Activated T-cell treated with anti-CD3 and anti-CD28 coated beads, Interleukin-2, amount 50 U/mL, for 4 hours (primary cell): ENCODE data around the gene LAMA5. TPM values are rescaled to one million over a fixed set of nuclear protein-coding genes. Genes with fewer than 3 reads are reported as not detected.
A peak's percentile ranks its signal among the peaks of the same experiment; 100 is the strongest.

Experiments used
- ATAC-seq, 2 donors: fragments of 200-7000 bp; cut with Tn5 transposase; one replicate each; pipeline ENCODE4 v1.10.0; 2021
- DNase-seq: peaks from one replicate; pipeline ENCODE4 v3.0.0-alpha.2; 2020
- H3K27me3 Mint-ChIP-seq: one replicate; pipeline ENCODE4 v1.8.0; 2021; ENCODE audit warnings: low read depth, mixed read lengths
- H3K36me3 Mint-ChIP-seq: one replicate; pipeline ENCODE4 v1.8.0; 2022; ENCODE audit warnings: mixed read lengths; ENCODE audit not compliant: insufficient read depth
- H3K4me1 Mint-ChIP-seq: one replicate; pipeline ENCODE4 v1.8.0; 2021; ENCODE audit warnings: low read depth, mixed read lengths
- H3K4me3 Mint-ChIP-seq: one replicate; pipeline ENCODE4 v1.8.0; 2021; ENCODE audit warnings: mild to moderate bottlenecking, moderate library complexity, mixed read lengths
- H3K9me3 Mint-ChIP-seq: one replicate; pipeline ENCODE4 v1.8.0; 2021; ENCODE audit warnings: mixed read lengths
- total RNA-seq, 3 donors: library from RNA; stranded (reverse); gene quantifications; one replicate each; pipeline ENCODE4 v1.2.1, GENCODE V29; 2021

Gene LAMA5
- total RNA-seq, 3 donors from 2014 or later = 0.82 to 1.0 (median 0.84) TPM

DNA sequence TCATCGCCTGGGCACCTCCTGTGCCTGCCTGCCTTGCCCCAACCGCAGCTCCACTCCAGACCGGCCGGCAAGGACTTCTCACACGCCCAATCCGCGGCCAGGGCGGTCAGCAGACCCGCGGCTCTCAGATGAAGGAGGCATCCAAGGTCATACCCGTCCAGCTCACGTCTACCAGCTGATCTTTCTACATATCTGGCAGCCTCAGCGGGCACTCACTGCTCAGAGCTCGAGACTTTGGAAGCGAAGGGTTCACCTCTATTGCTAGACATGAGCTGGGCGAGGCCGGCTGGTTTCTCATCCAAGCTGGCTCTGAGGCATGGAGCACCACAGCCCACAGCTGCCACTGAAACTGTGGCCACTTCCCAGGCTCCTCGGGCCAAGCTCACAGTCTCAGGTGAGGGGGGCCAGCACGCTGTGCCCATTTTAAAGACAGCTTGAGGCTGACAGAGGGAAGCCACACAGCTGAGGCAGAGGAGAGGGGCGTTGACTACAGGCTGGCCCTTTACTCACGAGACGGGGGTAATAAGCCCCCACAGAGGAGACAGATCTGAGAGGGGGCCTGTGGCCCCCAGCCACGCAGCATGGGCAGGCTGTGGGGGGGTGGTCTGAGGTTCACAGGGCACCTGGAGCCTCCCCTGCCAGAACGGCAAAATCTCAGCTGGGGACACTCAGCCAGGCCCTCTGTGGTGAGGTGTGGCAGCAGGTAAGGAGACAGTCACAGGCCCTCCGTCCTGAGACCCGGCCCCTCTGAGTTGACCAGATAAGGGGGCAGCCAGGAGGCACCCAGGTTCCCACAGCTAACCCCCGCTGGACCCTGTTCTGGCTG lies 2.0 kb downstream of the LAMA5 start:
- ATAC-seq (no peak), DNase-seq (no peak)
- H3K4me1 Mint-ChIP-seq = peaks cover 6% of the 10 kb centered on the region
- H3K36me3 Mint-ChIP-seq = no peaks in the 10 kb centered on the region
- peaks cover 42% of the 10 kb centered on the region for H3K27me3 Mint-ChIP-seq
- H3K4me3 Mint-ChIP-seq = peak overlapping the region; percentile 40
- no peaks in the 10 kb centered on the region for H3K9me3 Mint-ChIP-seq

DNA sequence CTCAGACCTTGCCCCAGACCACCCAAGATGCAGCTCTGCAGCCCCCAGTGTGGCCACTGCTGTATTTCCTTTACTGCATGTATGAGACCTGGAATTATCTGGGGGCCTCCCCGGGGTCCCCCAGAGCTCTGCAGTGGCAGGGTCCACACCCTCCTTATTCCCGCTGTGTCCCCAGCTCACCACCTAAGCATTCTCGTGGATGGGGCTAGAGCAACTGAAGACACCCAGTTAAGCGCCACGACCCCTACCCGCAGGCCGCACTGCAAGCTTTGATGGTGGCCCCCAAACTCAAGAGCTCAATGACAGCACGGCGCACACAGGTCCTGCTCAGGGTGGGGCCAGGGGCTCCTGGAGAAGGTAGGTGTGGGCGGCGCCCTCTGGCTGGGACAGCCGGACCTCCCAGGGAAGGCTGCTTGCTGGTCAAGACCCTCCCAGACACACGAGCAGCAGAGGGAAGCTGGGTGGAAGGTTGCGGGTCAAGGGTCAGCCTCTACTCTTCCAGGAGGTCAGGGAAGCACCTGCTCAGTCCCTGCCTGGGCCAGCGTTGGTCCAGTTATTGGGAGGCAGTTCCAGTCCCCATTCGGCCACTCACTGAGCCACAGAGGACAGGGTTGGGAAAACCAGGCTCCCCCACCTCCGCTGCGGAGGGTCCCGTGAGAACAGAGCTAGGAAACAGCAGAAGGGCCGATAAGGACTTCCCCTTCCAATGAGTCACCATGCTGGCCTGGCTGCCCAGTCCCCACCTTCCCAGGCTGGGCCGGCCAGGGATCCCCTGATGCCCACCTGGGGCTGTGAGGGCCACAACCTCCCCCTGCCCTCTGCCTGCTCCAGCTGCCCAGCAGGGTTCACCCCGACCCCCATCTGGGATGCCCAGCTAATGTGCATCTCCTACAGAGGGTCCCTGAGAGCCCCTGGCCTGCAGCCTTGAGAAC lies 2.9 kb downstream of the LAMA5 start:
- DNase-seq = no peak
- Mint-ChIP-seq H3K36me3 (no peaks in the 10 kb centered on the region), H3K4me1 (peaks cover 6% of the 10 kb centered on the region), H3K9me3 (no peaks in the 10 kb centered on the region), H3K27me3 (peaks cover 37% of the 10 kb centered on the region), H3K4me3 (no peak overlapping the region)
- no peak for ATAC-seq

DNA sequence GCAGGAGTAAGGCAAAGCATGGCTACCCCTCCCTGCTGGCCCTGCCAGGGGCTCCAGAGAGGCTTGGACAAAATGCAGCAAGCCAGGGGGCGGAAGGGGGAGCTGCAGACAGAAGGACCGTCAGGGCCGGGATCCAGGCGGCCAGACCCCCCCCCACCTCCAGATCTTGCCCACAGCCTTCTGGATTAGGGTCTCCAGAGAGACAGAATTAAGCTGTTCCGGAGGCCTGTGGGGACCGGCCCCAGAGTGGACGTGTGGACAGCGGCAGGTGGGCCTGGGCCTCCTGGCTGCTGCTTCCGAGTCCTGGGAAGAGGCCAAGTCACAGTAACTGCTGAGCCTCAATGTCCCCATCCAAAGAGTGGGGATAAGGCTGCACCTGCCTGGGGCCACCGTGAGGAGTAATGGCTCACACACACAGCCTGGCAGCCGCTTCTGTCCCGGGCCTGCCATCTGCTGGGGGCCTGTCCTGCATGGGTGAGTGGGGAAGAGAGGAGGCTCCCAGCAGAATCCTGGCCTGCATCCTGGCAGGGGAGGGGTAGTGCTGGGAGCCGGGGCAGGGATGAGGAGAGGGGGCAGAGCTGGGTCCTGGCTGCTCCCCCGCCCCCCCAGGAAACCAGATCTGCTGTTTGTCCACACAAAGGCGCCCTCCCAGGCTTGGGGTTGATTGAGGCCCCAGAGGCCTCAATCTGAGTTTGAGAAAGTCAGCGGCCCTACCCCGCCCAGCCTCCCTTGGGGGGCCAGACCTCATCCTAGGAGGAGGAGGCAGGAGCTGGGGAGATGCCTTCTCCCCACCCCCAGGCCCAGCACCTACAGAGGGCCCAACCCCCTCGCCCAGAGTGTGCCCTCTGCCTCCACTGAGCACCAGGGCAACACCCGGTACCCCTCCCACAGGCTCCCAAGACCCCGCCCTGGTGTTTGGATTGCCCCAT lies 3.9 kb downstream of the LAMA5 start:
- Mint-ChIP-seq H3K4me3 (no peak overlapping the region), H3K4me1 (peaks cover 4% of the 10 kb centered on the region), H3K9me3 (no peaks in the 10 kb centered on the region), H3K36me3 (no peaks in the 10 kb centered on the region), H3K27me3 (peaks cover 29% of the 10 kb centered on the region)
- ATAC-seq (no peak), DNase-seq (no peak)

DNA sequence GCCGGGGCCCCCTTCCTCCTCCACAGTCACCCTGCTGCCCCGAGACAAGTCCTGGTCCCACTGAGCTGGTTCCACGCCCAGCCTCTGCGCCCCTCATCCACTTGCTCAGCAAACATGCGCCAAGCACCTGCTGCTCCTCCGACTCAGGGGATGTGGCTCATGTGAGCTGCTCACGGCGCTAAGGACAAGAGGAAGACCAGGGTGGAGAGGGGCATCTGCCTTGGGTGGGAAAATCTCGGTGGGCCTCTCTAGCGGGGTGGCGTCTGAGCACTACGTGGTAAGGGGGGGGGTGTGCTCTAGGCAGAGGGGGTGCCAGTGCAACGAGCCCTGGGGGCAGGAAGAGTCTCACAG lies 4.5 kb downstream of the LAMA5 start:
- Mint-ChIP-seq H3K27me3 (peaks cover 27% of the 10 kb centered on the region), H3K4me1 (peaks cover under 1% of the 10 kb centered on the region), H3K36me3 (no peaks in the 10 kb centered on the region), H3K9me3 (no peaks in the 10 kb centered on the region), H3K4me3 (no peak overlapping the region)
- no peak for ATAC-seq
- no peak for DNase-seq

GRCh38 chr20:62361799-62362589 lies 5.1 kb downstream of the LAMA5 start:
- DNase-seq = no peak
- H3K4me3 Mint-ChIP-seq = no peak overlapping the region
- H3K4me1 Mint-ChIP-seq = no peaks in the 10 kb centered on the region
- no peaks in the 10 kb centered on the region for H3K9me3 Mint-ChIP-seq
- no peaks in the 10 kb centered on the region for H3K36me3 Mint-ChIP-seq
- no peak for ATAC-seq
- peaks cover 27% of the 10 kb centered on the region for H3K27me3 Mint-ChIP-seq

DNA sequence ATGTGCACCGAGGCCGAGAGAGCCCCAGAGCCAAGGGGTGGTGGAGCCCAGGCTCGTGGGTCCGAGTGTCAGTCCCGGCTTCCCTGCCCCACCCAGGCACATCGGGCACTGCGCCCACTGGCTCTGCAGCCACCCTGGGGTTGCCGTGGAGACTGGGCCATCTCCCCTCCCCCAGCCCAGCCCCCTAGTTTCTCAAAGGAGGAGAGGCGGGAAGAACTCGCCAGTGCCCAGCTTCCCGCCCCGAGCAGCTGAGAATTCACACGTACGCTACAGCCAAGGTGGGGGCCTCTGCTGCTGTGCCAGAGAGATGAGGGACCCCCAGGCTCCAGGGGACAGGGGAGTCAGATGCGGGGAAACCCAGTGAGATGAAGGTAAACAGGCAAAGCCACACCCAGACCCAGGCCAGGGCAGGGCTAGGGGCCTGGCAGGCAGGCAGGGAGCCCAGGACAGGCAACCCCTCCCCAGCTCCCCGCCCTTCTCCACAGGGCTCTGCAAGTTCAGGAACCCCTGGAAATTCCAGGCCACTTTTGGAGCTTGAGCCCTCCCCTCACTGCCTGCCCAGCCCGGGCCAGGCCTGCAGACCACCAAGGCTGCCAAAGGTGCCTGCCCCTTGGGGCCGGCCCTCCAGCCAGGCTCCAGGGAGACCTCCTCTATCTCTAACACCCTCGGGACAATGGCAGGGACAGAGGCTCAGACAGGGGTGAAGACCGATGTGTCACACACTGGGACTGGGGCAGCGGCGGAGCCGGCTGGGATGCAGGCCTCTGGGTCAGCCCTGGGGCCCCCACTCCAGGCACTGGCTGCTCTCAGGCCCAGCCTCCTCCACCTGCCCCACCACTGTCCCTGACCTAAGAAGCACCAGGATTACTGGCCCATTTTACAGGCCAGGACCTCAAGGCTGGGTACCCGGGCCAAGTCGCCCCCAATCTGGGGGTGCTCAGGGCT lies 6.0 kb downstream of the LAMA5 start:
- Mint-ChIP-seq H3K36me3 (no peaks in the 10 kb centered on the region), H3K27me3 (peaks cover 30% of the 10 kb centered on the region), H3K4me3 (no peak overlapping the region), H3K4me1 (no peaks in the 10 kb centered on the region), H3K9me3 (no peaks in the 10 kb centered on the region)
- ATAC-seq (no peak), DNase-seq (no peak)

DNA sequence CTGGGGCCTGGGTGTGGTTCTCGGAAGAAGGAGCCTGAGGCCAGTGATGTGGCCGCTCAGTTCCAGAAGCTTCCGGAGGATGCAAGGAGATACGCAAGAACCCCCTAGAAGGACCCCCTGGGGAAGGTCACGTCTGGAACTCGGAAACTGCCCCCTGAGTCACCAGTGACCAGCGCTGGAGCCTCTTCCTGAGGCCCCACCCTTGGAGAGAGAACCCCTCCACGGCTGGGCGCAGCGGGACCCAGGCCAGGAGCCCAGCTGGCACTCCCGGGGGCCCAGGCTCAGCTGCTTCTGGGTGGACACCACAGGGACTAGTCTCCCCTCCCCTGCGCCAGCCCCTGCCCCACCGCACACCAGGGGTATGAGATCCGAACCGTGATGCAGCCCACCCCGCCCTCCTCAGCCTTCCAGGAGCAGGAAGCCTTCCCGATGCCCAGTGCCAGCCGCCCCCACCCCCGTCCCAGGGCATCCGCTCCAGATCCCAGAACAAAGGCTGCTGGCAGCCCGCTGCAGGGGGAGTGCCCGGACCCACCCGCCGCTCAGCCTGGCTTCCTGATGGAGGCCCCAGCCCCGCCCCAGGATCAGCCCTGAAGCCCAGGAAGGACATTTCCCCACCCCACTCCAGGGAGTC lies 7.5 kb downstream of the LAMA5 start:
- Mint-ChIP-seq H3K9me3 (no peaks in the 10 kb centered on the region), H3K27me3 (peaks cover 23% of the 10 kb centered on the region), H3K4me1 (no peaks in the 10 kb centered on the region), H3K36me3 (no peaks in the 10 kb centered on the region), H3K4me3 (no peak overlapping the region)
- DNase-seq = no peak
- no peak for ATAC-seq

DNA sequence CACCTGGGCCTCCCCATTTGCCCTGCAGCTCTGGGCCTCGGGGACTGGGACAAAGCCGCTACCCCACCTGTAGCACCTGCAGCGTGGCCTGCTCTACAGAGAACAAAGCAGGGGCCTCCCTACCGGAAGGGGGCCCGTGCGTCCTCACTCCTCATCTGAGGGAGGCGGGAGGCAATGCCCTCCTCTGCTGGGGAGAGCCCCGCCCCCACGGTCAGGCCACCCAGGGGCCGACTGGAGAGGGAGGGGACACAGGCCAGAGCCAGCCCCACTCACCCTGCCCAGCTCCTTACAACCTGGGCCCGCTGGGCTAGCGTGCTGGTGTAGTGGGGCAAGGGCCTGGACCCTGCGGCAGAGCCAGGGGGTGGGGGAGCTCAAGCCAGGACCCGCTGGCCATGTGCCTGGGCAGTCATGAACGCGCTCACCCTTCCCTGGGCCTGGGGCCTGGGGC lies 8.0 kb downstream of the LAMA5 start:
- Mint-ChIP-seq H3K4me1 (no peaks in the 10 kb centered on the region), H3K36me3 (no peaks in the 10 kb centered on the region), H3K27me3 (peaks cover 20% of the 10 kb centered on the region), H3K9me3 (no peaks in the 10 kb centered on the region), H3K4me3 (no peak overlapping the region)
- DNase-seq = no peak
- no peak for ATAC-seq

GRCh38 chr20:62358171-62359042 lies 8.7 kb downstream of the LAMA5 start:
- DNase-seq (no peak), ATAC-seq (no peak)
- Mint-ChIP-seq H3K27me3 (peaks cover 13% of the 10 kb centered on the region), H3K4me3 (no peak overlapping the region), H3K9me3 (no peaks in the 10 kb centered on the region), H3K4me1 (no peaks in the 10 kb centered on the region), H3K36me3 (no peaks in the 10 kb centered on the region)

DNA sequence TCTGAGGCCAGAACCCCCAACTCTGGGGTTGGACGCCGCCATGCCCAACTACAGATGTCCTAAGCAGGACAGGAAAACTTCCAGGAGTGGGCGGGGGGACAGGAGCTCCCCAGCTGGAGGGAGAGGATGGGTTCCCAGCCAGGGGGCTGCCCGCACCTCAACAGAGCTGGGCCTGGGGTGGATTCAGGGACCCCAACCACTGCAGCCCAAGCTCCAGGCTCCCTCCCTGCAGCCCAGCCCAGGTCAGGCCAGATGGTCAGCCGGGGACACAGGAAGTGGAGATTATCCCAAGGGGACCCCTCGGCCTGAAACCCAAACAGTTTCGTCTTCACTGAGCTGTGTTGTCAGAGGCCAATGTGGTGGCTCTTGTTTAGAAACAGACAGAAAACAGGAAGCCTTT lies 9.4 kb downstream of the LAMA5 start:
- Mint-ChIP-seq H3K4me1 (no peaks in the 10 kb centered on the region), H3K36me3 (no peaks in the 10 kb centered on the region), H3K9me3 (no peaks in the 10 kb centered on the region), H3K27me3 (peaks cover 9% of the 10 kb centered on the region), H3K4me3 (no peak overlapping the region)
- ATAC-seq (no peak), DNase-seq (no peak)

GRCh38 chr20:62357187-62357667 lies 9.9 kb downstream of the LAMA5 start:
- Mint-ChIP-seq H3K4me1 (no peaks in the 10 kb centered on the region), H3K9me3 (no peaks in the 10 kb centered on the region), H3K4me3 (no peak overlapping the region), H3K36me3 (no peaks in the 10 kb centered on the region), H3K27me3 (peaks cover 6% of the 10 kb centered on the region)
- ATAC-seq = no peak
- no peak for DNase-seq
